ENCODE measurements around the gene AUP1. TPM values are rescaled to one million over a fixed set of nuclear protein-coding genes. Genes with fewer than 3 reads are reported as not detected.
"Not testable (repeated sequence)": the region's sequence is repeated elsewhere in the genome, so short reads cannot be mapped to it uniquely, and the experiment has no call there.

The AUP1 gene
- polyA plus RNA-seq, 3 donors, result 93.2 to 113 (median 107) TPM

DNA sequence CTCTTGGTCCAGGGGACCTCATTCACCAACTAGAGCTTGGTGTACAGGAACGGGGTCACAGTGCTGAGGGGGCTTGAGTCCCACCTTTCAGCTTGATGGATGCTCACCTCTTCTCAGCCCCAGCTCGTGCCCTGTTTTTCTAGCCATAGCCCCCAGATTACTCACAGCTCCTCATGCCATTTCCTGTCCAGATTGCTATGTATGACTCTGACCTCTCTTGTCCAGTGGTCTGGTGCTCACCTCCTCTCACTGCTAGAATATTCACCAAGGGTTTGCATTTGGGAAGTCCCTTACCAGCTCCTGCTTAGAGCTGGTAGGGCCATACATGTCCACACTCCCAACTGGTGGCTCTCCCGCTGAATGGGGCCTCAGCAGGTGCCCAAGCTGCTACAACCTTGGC lies 36.0 kb downstream of the AUP1 start:
- no peak for DNase-seq (ENCODE audit: extremely low read depth in 1 of 11, low read depth in 9 of 11, low spot score in 4 of 11)

- DNase-seq (ENCODE audit: extremely low read depth in 1 of 11, low read depth in 9 of 11, low spot score in 4 of 11), result no peak
Observed at GRCh38 chr2:74491648-74492544, 37.6 kb downstream of the AUP1 start.

GRCh38 chr2:74489906-74490305 lies 39.6 kb downstream of the AUP1 start:
- no peak for DNase-seq (ENCODE audit: extremely low read depth in 1 of 11, low read depth in 9 of 11, low spot score in 4 of 11)

- no peak for DNase-seq (ENCODE audit: extremely low read depth in 1 of 11, low read depth in 9 of 11, low spot score in 4 of 11)
Observed at GRCh38 chr2:74488643-74489481, 40.6 kb downstream of the AUP1 start.

GRCh38 chr2:74486141-74486540 lies 43.4 kb downstream of the AUP1 start:
- no peak for DNase-seq (ENCODE audit: extremely low read depth in 1 of 11, low read depth in 9 of 11, low spot score in 4 of 11)

GRCh38 chr2:74483675-74484164 lies 45.8 kb downstream of the AUP1 start:
- DNase-seq (ENCODE audit: extremely low read depth in 1 of 11, low read depth in 9 of 11, low spot score in 4 of 11), result not testable (repeated sequence)

GRCh38 chr2:74482801-74483674 lies 46.5 kb downstream of the AUP1 start, which contains the start of the genes CCDC142 and TTC31:
Gene CCDC142 (minus strand): TSS chr2:74482998. CDS start chr2:74482837, 161 bp downstream.
Gene TTC31 (plus strand): TSS chr2:74483081. CDS start chr2:74483096, 15 bp downstream.
- peak; percentile 89 to 97 (median 94) for DNase-seq (ENCODE audit: extremely low read depth in 1 of 11, low read depth in 9 of 11, low spot score in 4 of 11)

GRCh38 chr2:74481961-74482800 lies 47.3 kb downstream of the AUP1 start:
- DNase-seq (ENCODE audit: extremely low read depth in 1 of 11, low read depth in 9 of 11, low spot score in 4 of 11), result no peak

DNA sequence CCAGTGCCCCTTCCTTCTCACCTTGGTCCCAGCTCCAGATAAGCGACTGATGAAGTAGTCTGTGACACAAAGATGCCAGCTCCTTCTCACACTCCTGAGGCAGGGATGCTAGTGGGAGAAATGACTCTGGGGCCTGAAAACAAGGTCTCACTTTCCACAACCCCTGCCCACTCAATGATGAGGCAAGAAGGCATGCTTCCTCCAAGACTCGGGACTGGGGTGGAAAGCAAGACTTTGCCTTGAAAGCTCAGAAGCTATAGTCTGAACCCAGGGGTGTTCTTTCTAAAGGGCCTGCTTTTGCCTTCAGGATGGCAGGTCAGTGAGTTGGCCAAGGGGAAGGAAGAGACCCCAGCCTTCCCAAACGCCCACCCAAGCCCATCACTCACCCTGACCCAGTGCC lies 48.1 kb downstream of the AUP1 start:
- DNase-seq (ENCODE audit: extremely low read depth in 1 of 11, low read depth in 9 of 11, low spot score in 4 of 11), result no peak

Other genes starting within 250 kb of the AUP1 start
- gene SLC4A5, start 186.3 kb downstream of the AUP1 start, polyA plus RNA-seq (ENCODE audit: insufficient read length in 3 of 3), result 1 to 10 TPM; 1.7 to 4.8 (median 3.2) TPM
- gene DCTN1, start 149.4 kb downstream of the AUP1 start, polyA plus RNA-seq (ENCODE audit: insufficient read length in 3 of 3), result 100 to 1,000 TPM; 135 to 169 (median 151) TPM
- 1 to 10 TPM; 4.6 to 9.6 (median 8.0) TPM for gene C2orf81, start 108.1 kb downstream of the AUP1 start, polyA plus RNA-seq (ENCODE audit: insufficient read length in 3 of 3)
- 10 to 100 TPM; 36.6 to 44.8 (median 43.2) TPM for gene WDR54, start 108.0 kb downstream of the AUP1 start, polyA plus RNA-seq (ENCODE audit: insufficient read length in 3 of 3)
- 10 to 100 TPM; 58.0 to 89.3 (median 73.4) TPM for gene RTKN, start 87.8 kb downstream of the AUP1 start, polyA plus RNA-seq (ENCODE audit: insufficient read length in 3 of 3)
- gene INO80B, start 74.6 kb downstream of the AUP1 start, polyA plus RNA-seq (ENCODE audit: insufficient read length in 3 of 3), result 10 to 100 TPM; 27.8 to 33.3 (median 31.7) TPM
- 100 to 1,000 TPM in 2 of 3 donors, 10 to 100 TPM in 1; 93.7 to 122 (median 117) TPM for gene WBP1, start 71.3 kb downstream of the AUP1 start, polyA plus RNA-seq (ENCODE audit: insufficient read length in 3 of 3)
- gene MOGS, start 64.3 kb downstream of the AUP1 start, polyA plus RNA-seq (ENCODE audit: insufficient read length in 3 of 3), result 10 to 100 TPM; 48.6 to 51.1 (median 49.0) TPM
- gene MRPL53, start 57.0 kb downstream of the AUP1 start, polyA plus RNA-seq (ENCODE audit: insufficient read length in 3 of 3), result 10 to 100 TPM; 34.3 to 70.2 (median 65.9) TPM
- 10 to 100 TPM in 2 of 3 donors, 1 to 10 TPM in 1; 9.5 to 16.1 (median 11.5) TPM for gene CCDC142, start 46.7 kb downstream of the AUP1 start, polyA plus RNA-seq (ENCODE audit: insufficient read length in 3 of 3)
- 10 to 100 TPM; 26.5 to 35.3 (median 30.2) TPM for gene TTC31, start 46.6 kb downstream of the AUP1 start, polyA plus RNA-seq (ENCODE audit: insufficient read length in 3 of 3)
- gene LBX2, start 30.1 kb downstream of the AUP1 start, polyA plus RNA-seq (ENCODE audit: insufficient read length in 3 of 3), result 1 to 10 TPM; 3.4 to 5.3 (median 4.7) TPM
- 10 to 100 TPM; 23.8 to 26.5 (median 24.8) TPM for gene PCGF1, start 22.0 kb downstream of the AUP1 start, polyA plus RNA-seq (ENCODE audit: insufficient read length in 3 of 3)
- under 1 TPM in 2 of 3 donors, not detected in 1; 0.10 to 0.23 TPM for gene TLX2, start 15.3 kb downstream of the AUP1 start, polyA plus RNA-seq (ENCODE audit: insufficient read length in 3 of 3)
- under 1 TPM; 0.14 to 0.82 (median 0.19) TPM for gene DQX1, start 3.5 kb downstream of the AUP1 start, polyA plus RNA-seq (ENCODE audit: insufficient read length in 3 of 3)
- 10 to 100 TPM; 31.2 to 34.5 (median 31.4) TPM for gene HTRA2, start 227 bp upstream of the AUP1 start, polyA plus RNA-seq (ENCODE audit: insufficient read length in 3 of 3)
- 10 to 100 TPM in 2 of 3 donors, 1 to 10 TPM in 1; 9.6 to 11.0 (median 10.8) TPM for gene LOXL3, start 24.2 kb upstream of the AUP1 start, polyA plus RNA-seq (ENCODE audit: insufficient read length in 3 of 3)
- 1 to 10 TPM; 7.5 to 9.4 (median 9.3) TPM for gene DOK1, start 25.0 kb upstream of the AUP1 start, polyA plus RNA-seq (ENCODE audit: insufficient read length in 3 of 3)
- 1 to 10 TPM in 1 of 3 donors, under 1 TPM in 2; 0.67 to 1.2 (median 0.84) TPM for gene M1AP, start 118.6 kb upstream of the AUP1 start, polyA plus RNA-seq (ENCODE audit: insufficient read length in 3 of 3)
- 1 to 10 TPM; 6.8 to 8.1 (median 7.3) TPM for gene SEMA4F, start 124.5 kb upstream of the AUP1 start, polyA plus RNA-seq (ENCODE audit: insufficient read length in 3 of 3)

Data from renal cortex interstitium (tissue), 11 donors.